ENCODE data around the gene RNF111. TPM values are rescaled to one million over a fixed set of nuclear protein-coding genes. Genes with fewer than 3 reads are reported as not detected.

Gene RNF111
- 74.1 and 75.7 TPM in 2 replicates for total RNA-seq (2013; cell fraction: nucleolus; rRNA removed)
- total RNA-seq (2014; rRNA removed) (13.1 and 13.8 TPM in 2 replicates), total RNA-seq (2014; rRNA removed; fragmentation: Illumina TruSeq; extraction: Trizol) (15.1 and 16.8 TPM in 2 replicates), total RNA-seq (2021) (22.3 and 25.0 TPM in 2 replicates), polyA plus RNA-seq (2011; rRNA removed) (30.4 and 34.7 TPM in 2 replicates), polyA plus RNA-seq (2014; fragmentation: Illumina TruSeq; extraction: Trizol) (17.8 and 18.1 TPM in 2 replicates), polyA plus RNA-seq (2014; fragmentation: Nextera tagmentation; extraction: Ambion mirVana) (1 to 10 TPM; 8.6 TPM), polyA plus RNA-seq (2014; rRNA removed) (13.8 and 15.2 TPM in 2 replicates), polyA plus RNA-seq (2016; fragmentation: Nextera tagmentation; extraction: Ambion mirVana) (10 to 100 TPM; 16.3 to 22.0 TPM), polyA minus RNA-seq (2011; rRNA and poly(A)+ RNA removed) (90.9 and 109 TPM in 2 replicates), Bru-seq, nascent RNA (percentile 87 among the genes with signal in this experiment), BruChase-seq, experiment 1, labeled RNA remaining after a 6-hour chase (percentile 82 among the genes with signal in this experiment), BruChase-seq, experiment 2, labeled RNA remaining after a 2-hour chase (percentile 84 among the genes with signal in this experiment)
- 6.1 TPM for polyA plus RNA-seq (2011; ENCODE audit: low read depth)
- polyA plus RNA-seq (2011; cell fraction: cytosol; rRNA removed): 17.3 and 24.5 TPM in 2 replicates
- 28.3 and 34.8 TPM in 2 replicates for polyA plus RNA-seq (2011; cell fraction: nucleus; rRNA removed)
- 8.0 and 15.5 TPM in 2 replicates for polyA plus RNA-seq (2012)
- polyA minus RNA-seq (2011; cell fraction: cytosol; rRNA and poly(A)+ RNA removed): 15.5 and 24.2 TPM in 2 replicates
- polyA minus RNA-seq (2011; cell fraction: nucleus; rRNA and poly(A)+ RNA removed): 48.0 and 72.3 TPM in 2 replicates
- long read RNA-seq, experiment 1: 0 reads
- long read RNA-seq, experiment 2, partial matches to known transcripts: 3 of 20 reads
- long read RNA-seq, experiment 2, other reads (novel, unspliced or antisense): 17 of 20 reads

GRCh38 chr15:58987491-58988005 is at the start of gene RNF111:
Gene RNF111 (plus strand): TSS chr15:58987663. CDS start chr15:59030823, 43,160 bp downstream.
- in situ Hi-C loops (cut with MboI): no loop called here
- intact Hi-C loops (cut with micrococcal nuclease; ENCODE audit: unreplicated experiment): loop anchor here (2.0 to 10.0 kb wide), 3 partner anchors 117 to 427 kb away; partner anchors contain the start of gene CCNB2
- TF ChIP-seq RCOR1 (conservative IDR thresholded peaks at IDR 0.05; ENCODE audit: low read depth, low read length): no peak
- peak; percentile 14; the same call in 1 of the 2 replicates for TF ChIP-seq SPI1 (IDR thresholded peaks at IDR 0.05; ENCODE audit: borderline replicate concordance, insufficient read depth, low read depth, low read length)
- TF ChIP-seq MXI1 (IDR thresholded peaks at IDR 0.05; ENCODE audit: low read depth, low read length): no peak
- TF ChIP-seq, protein P1, sequence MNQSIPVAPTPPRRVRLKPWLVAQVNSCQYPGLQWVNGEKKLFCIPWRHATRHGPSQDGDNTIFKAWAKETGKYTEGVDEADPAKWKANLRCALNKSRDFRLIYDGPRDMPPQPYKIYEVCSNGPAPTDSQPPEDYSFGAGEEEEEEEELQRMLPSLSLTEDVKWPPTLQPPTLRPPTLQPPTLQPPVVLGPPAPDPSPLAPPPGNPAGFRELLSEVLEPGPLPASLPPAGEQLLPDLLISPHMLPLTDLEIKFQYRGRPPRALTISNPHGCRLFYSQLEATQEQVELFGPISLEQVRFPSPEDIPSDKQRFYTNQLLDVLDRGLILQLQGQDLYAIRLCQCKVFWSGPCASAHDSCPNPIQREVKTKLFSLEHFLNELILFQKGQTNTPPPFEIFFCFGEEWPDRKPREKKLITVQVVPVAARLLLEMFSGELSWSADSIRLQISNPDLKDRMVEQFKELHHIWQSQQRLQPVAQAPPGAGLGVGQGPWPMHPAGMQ (IDR thresholded peaks at IDR 0.05; ENCODE audit: borderline replicate concordance): no peak
- TF ChIP-seq LARP7 (IDR thresholded peaks at IDR 0.05): peak; percentile 44; the same call in 1 of the 2 replicates
- 0 out of 2 replicates have a peak, but pooled peaks have one; percentile 61 for TF ChIP-seq ASH2L (IDR thresholded peaks at IDR 0.05; ENCODE audit: borderline replicate concordance, low read depth)
- no peak for TF ChIP-seq BMI1 (IDR thresholded peaks at IDR 0.05; ENCODE audit: borderline replicate concordance)
- TF ChIP-seq MTA2 (IDR thresholded peaks at IDR 0.05; ENCODE audit: low read depth): no peak
- no peak for TF ChIP-seq RAD51 (IDR thresholded peaks at IDR 0.05)
- TF ChIP-seq, protein P2, sequence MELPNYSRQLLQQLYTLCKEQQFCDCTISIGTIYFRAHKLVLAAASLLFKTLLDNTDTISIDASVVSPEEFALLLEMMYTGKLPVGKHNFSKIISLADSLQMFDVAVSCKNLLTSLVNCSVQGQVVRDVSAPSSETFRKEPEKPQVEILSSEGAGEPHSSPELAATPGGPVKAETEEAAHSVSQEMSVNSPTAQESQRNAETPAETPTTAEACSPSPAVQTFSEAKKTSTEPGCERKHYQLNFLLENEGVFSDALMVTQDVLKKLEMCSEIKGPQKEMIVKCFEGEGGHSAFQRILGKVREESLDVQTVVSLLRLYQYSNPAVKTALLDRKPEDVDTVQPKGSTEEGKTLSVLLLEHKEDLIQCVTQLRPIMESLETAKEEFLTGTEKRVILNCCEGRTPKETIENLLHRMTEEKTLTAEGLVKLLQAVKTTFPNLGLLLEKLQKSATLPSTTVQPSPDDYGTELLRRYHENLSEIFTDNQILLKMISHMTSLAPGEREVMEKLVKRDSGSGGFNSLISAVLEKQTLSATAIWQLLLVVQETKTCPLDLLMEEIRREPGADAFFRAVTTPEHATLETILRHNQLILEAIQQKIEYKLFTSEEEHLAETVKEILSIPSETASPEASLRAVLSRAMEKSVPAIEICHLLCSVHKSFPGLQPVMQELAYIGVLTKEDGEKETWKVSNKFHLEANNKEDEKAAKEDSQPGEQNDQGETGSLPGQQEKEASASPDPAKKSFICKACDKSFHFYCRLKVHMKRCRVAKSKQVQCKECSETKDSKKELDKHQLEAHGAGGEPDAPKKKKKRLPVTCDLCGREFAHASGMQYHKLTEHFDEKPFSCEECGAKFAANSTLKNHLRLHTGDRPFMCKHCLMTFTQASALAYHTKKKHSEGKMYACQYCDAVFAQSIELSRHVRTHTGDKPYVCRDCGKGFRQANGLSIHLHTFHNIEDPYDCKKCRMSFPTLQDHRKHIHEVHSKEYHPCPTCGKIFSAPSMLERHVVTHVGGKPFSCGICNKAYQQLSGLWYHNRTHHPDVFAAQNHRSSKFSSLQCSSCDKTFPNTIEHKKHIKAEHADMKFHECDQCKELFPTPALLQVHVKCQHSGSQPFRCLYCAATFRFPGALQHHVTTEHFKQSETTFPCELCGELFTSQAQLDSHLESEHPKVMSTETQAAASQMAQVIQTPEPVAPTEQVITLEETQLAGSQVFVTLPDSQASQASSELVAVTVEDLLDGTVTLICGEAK (IDR thresholded peaks at IDR 0.05; ENCODE audit: borderline replicate concordance): no peak
- TF ChIP-seq, protein P3, sequence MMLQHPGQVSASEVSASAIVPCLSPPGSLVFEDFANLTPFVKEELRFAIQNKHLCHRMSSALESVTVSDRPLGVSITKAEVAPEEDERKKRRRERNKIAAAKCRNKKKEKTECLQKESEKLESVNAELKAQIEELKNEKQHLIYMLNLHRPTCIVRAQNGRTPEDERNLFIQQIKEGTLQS (IDR thresholded peaks at IDR 0.05; ENCODE audit: borderline replicate concordance, extremely low read depth, low read depth, low read length): peak; percentile 72; the same call in 1 of the 2 replicates

More at GRCh38 chr15:58987491-58988005, at the start of gene RNF111:
- RAD21 ChIA-PET (ENCODE audit: unreplicated experiment): interaction anchor here (0.6 to 1.4 kb wide), 4 partner anchors 64 to 327 kb away, joined by 3 to 5 read pairs (median 3); no protein-coding TSS in a partner anchor
- CTCF ChIA-PET: interaction anchor here (0.7 kb wide), 1 partner anchor 514 kb away, joined by 3 read pairs; no protein-coding TSS in a partner anchor
- SMC1A ChIA-PET (ENCODE audit: uncharacterized antibody, unreplicated experiment): interaction anchor here (0.8 to 0.9 kb wide), 2 partner anchors 70 to 119 kb away, joined by 3 read pairs; no protein-coding TSS in a partner anchor
- Histone ChIP-seq H2AFZ (ENCODE audit: control insufficient read depth, low read depth, low read length) (peak within 1 kb of the TSS; percentile 87), H3K27ac (ENCODE audit: control insufficient read depth, insufficient read depth) (peak within 1 kb of the TSS; percentile 92), H3K36me3 (ENCODE audit: control insufficient read depth in 2 of 2, insufficient read depth in 2 of 2, low read length in 1 of 2) (peaks cover 0 to 10% of the 10 kb centered on the region in 2 experiments; a peak in 1 of 4 replicates), H3K4me2 (ENCODE audit: control insufficient read depth, insufficient read depth) (peak within 1 kb of the TSS; percentile 82), H3K4me1 (ENCODE audit: control insufficient read depth, insufficient read depth, low read length) (no peaks in the 10 kb centered on the region), H4K20me1 (ENCODE audit: control insufficient read depth, insufficient read depth) (no peaks in the 10 kb centered on the region), H3K79me2 (ENCODE audit: control insufficient read depth, insufficient read depth, low read length) (peaks cover 50% of the 10 kb centered on the region), H3K9me3 (replicated peaks; ENCODE audit: control insufficient read depth, insufficient read depth, low read length) (no peaks in the 10 kb centered on the region; the same call in 2 of the 3 replicates), H3K27me3 (replicated peaks in 1 of 2; ENCODE audit: control insufficient read depth in 2 of 2, insufficient read depth in 2 of 2, low read length in 1 of 2) (no peaks in the 10 kb centered on the region), H3K4me3 (peak within 1 kb of the TSS; percentile 75), H3K9ac (ENCODE audit: control insufficient read depth, insufficient read depth, low read length) (peak within 1 kb of the TSS; percentile 93)
- no TSS peak for BruUV-seq (replicated peaks)
- under 1% methylated on average over 47 of the region's 47 CpGs for WGBS (ENCODE audit: insufficient coverage, insufficient replicate concordance, low lambda C conversion rate, missing lambda C conversion rate)
- POLR2A ChIA-PET: interaction anchor here (0.5 to 1.1 kb wide), 3 partner anchors 65 to 350 kb away, joined by 3 to 6 read pairs (median 6); partner anchors contain the start of gene MINDY2
- FAIRE-seq: peak; percentile 95
- peak; percentile 90 for DNase-seq (ENCODE audit: low read depth, low spot score)
- ATAC-seq: peak; percentile 90

All from GM12878 (cell line).